H1 (cell line): Measurements from ENCODE around the gene RPIA. TPM values are rescaled to one million over a fixed set of nuclear protein-coding genes. Genes with fewer than 3 reads are reported as not detected.

Source experiments
- CTCF ChIA-PET: fragments of 300-600 bp; sonication (Branson Sonifier 250); formaldehyde crosslinking; loops from one replicate; lab custom pipeline; 2021; ENCODE audit not compliant: partially characterized antibody; lab: Charles Lee
- POLR2A ChIA-PET: fragments of 300-600 bp; sonication (Branson Sonifier 250); formaldehyde crosslinking; loops from one replicate; lab custom pipeline; 2021; ENCODE audit warnings: inconsistent platforms; ENCODE audit not compliant: partially characterized antibody; lab: Charles Lee
- DNase-seq, 2 experiments: peaks; one replicate each; pipeline versions ENCODE4 v3.0.0 to v3.0.0-alpha.2; 2010 to 2022; ENCODE audit warnings: low spot score in 2 of 2, low read depth in 1 of 2, mixed read lengths in 1 of 2
- FAIRE-seq: peaks from 2 replicates; lab custom pipeline; 2011; peaks lifted over from hg19 to GRCh38; lab: Jason Lieb, UNC
- H2AFZ ChIP-seq: 2 replicates; pipeline ENCODE4 v1.8.1; 2012; ENCODE audit warnings: low read length, inconsistent platforms
- H2AK5ac ChIP-seq: 2 replicates; pipeline ENCODE4 v1.6.1; 2013; ENCODE audit warnings: low read depth, low read length
- H2BK120ac ChIP-seq: replicated peaks from 2 replicates; pipeline ENCODE3; 2013; ENCODE audit warnings: low read depth, low read length, inconsistent platforms
- H2BK12ac ChIP-seq: 2 replicates; pipeline ENCODE4 v1.6.1; 2013; ENCODE audit warnings: low read depth, low read length
- H2BK15ac ChIP-seq: 2 replicates; pipeline ENCODE4 v1.6.1; 2013; ENCODE audit warnings: low read length
- H2BK20ac ChIP-seq: 2 replicates; pipeline ENCODE4 v1.6.1; 2013; ENCODE audit warnings: low read length
- H2BK5ac ChIP-seq: 2 replicates; pipeline ENCODE4 v1.6.1; 2013; ENCODE audit warnings: low read depth, low read length
- H3K14ac ChIP-seq: 2 replicates; pipeline ENCODE4 v1.6.1; 2013; ENCODE audit warnings: inconsistent platforms; ENCODE audit not compliant: insufficient read length
- H3K18ac ChIP-seq: 2 replicates; pipeline ENCODE4 v1.6.1; 2013; ENCODE audit warnings: low read length; ENCODE audit errors: extremely low read depth
- H3K23ac ChIP-seq: 2 replicates; pipeline ENCODE4 v1.6.1; 2013; ENCODE audit warnings: inconsistent platforms; ENCODE audit not compliant: insufficient read length
- H3K23me2 ChIP-seq: 2 replicates; pipeline ENCODE4 v1.6.1; 2013; ENCODE audit warnings: low read depth, low read length
- H3K27ac ChIP-seq: 2 replicates; pipeline ENCODE4 v1.6.1; 2011; ENCODE audit warnings: low read depth, low read length, inconsistent platforms
- H3K27me3 ChIP-seq, 4 experiments: replicated peaks in 1 of 4; 1 replicate in 1 of 4; 2 replicates in 3 of 4; pipeline versions ENCODE4 v1.6.1 to v1.8.1; 2011 to 2013; ENCODE audit warnings: low read length in 3 of 4, mild to moderate bottlenecking in 3 of 4, inconsistent platforms in 2 of 4, mixed read lengths in 2 of 4, moderate library complexity in 1 of 4; ENCODE audit not compliant: control insufficient read depth in 3 of 4, insufficient read depth in 3 of 4; ENCODE audit errors: extremely low read depth in 1 of 4
- H3K36me3 ChIP-seq, 4 experiments: 2 replicates each; pipeline versions ENCODE4 v1.6.1 to v1.8.1; 2011 to 2013; ENCODE audit warnings: mild to moderate bottlenecking in 4 of 4, low read length in 3 of 4, moderate library complexity in 2 of 4, control low read depth in 1 of 4, inconsistent platforms in 1 of 4; ENCODE audit not compliant: insufficient read depth in 4 of 4, control insufficient read depth in 2 of 4
- H3K4ac ChIP-seq: replicated peaks from 2 replicates; pipeline ENCODE3; 2013; ENCODE audit warnings: low read length, low read depth, mixed read lengths, inconsistent platforms; ENCODE audit not compliant: insufficient read length
- H3K4me1 ChIP-seq, 4 experiments: replicated peaks in 1 of 4; 1 replicate in 1 of 4; 2 replicates in 3 of 4; pipeline versions ENCODE4 v1.6.1 to v1.8.1; 2011 to 2013; ENCODE audit warnings: low read length in 3 of 4, inconsistent platforms in 2 of 4, mixed read lengths in 1 of 4; ENCODE audit not compliant: insufficient read depth in 4 of 4, control insufficient read depth in 3 of 4
- H3K4me2 ChIP-seq, 2 experiments: 2 replicates each; pipeline versions ENCODE4 v1.6.1 to v1.8.1; 2011 to 2013; ENCODE audit warnings: low read depth in 2 of 2, low read length in 2 of 2, control low read depth in 1 of 2, inconsistent platforms in 1 of 2, mild to moderate bottlenecking in 1 of 2; ENCODE audit not compliant: insufficient read depth in 1 of 2
- H3K4me3 ChIP-seq, 4 experiments: fragments of 200-600, 300-600 bp in 1 of 4; sonication (generic), shearing (Covaris generic), sonication (Bioruptor Twin) in 1 of 4; 2 replicates each; pipeline versions ENCODE4 v1.5.1 to v1.8.1; 2011 to 2016; ENCODE audit warnings: low read length in 4 of 4, low read depth in 3 of 4, control low read depth in 2 of 4, inconsistent platforms in 2 of 4, mild to moderate bottlenecking in 2 of 4, mixed read lengths in 1 of 4, moderate library complexity in 1 of 4; ENCODE audit not compliant: insufficient read depth in 2 of 4; ENCODE audit errors: extremely low read depth in 1 of 4
- H3K56ac ChIP-seq: replicated peaks from 2 replicates; pipeline ENCODE3; 2013; ENCODE audit warnings: low read depth, mild to moderate bottlenecking, mixed read lengths, low read length, inconsistent platforms; ENCODE audit not compliant: insufficient read length
- H3K79me1 ChIP-seq: 2 replicates; pipeline ENCODE4 v1.6.1; 2013; ENCODE audit warnings: low read depth, low read length, control low read depth
- H3K79me2 ChIP-seq, 2 experiments: 2 replicates each; pipeline versions ENCODE4 v1.6.1 to v1.8.1; 2012 to 2013; ENCODE audit warnings: low read length in 2 of 2, mild to moderate bottlenecking in 2 of 2, inconsistent platforms in 1 of 2; ENCODE audit not compliant: insufficient read depth in 2 of 2, control insufficient read depth in 1 of 2
- H3K9ac ChIP-seq, 4 experiments: replicated peaks in 1 of 4; 1 replicate in 1 of 4; 2 replicates in 3 of 4; pipeline versions ENCODE4 v1.6.1 to v1.8.1; 2011 to 2013; ENCODE audit warnings: low read depth in 3 of 4, low read length in 3 of 4, control low read depth in 2 of 4, mild to moderate bottlenecking in 2 of 4, moderate library complexity in 2 of 4, inconsistent platforms in 1 of 4; ENCODE audit errors: extremely low read depth in 1 of 4
- H3K9me3 ChIP-seq, 2 experiments: 2 replicates each; pipeline versions ENCODE4 v1.6.1 to v1.8.1; 2012 to 2013; ENCODE audit warnings: mild to moderate bottlenecking in 2 of 2, moderate library complexity in 2 of 2, control low read depth in 1 of 2, inconsistent platforms in 1 of 2, low read depth in 1 of 2, low read length in 1 of 2, mixed read lengths in 1 of 2; ENCODE audit not compliant: insufficient read depth in 2 of 2
- H4K20me1 ChIP-seq, 2 experiments: replicated peaks in 1 of 2; 2 replicates each; pipeline versions ENCODE3 to v1.8.1; 2011 to 2013; ENCODE audit warnings: inconsistent platforms in 2 of 2, low read length in 2 of 2, mild to moderate bottlenecking in 1 of 2; ENCODE audit not compliant: insufficient read depth in 2 of 2, control insufficient read depth in 1 of 2
- H4K5ac ChIP-seq: 2 replicates; pipeline ENCODE4 v1.6.1; 2013; ENCODE audit warnings: low read length, low read depth, mixed read lengths, inconsistent platforms; ENCODE audit not compliant: insufficient read length
- H4K8ac ChIP-seq: 2 replicates; pipeline ENCODE4 v1.8.0; 2013; ENCODE audit warnings: mild to moderate bottlenecking, moderate library complexity, low read length, inconsistent platforms; ENCODE audit not compliant: insufficient read depth; ENCODE audit errors: extremely low read depth
- H4K91ac ChIP-seq: replicated peaks from 2 replicates; pipeline ENCODE3; 2013; ENCODE audit warnings: low read length, mixed read lengths, inconsistent platforms; ENCODE audit not compliant: insufficient read length
- SUZ12 ChIP-seq: fragments of 200-600 bp; sonication (generic); IDR thresholded peaks from 2 replicates; pipeline ENCODE4 v1.6.1; 2012; ENCODE audit warnings: mild to moderate bottlenecking, inconsistent platforms, low read length, moderate library complexity, mixed read lengths
- WGBS, 2 experiments: shearing (Covaris generic) in 1 of 2; methylation state at CpG; one replicate each; pipeline versions ENCODE4 v1.1.6 to v1.1.7; 2013 to 2015; ENCODE audit warnings: low lambda C conversion rate in 2 of 2, mixed read lengths in 2 of 2, inconsistent platforms in 1 of 2, low coverage in 1 of 2, missing lambda C conversion rate in 1 of 2; ENCODE audit not compliant: insufficient replicate concordance in 2 of 2, insufficient coverage in 1 of 2, insufficient read length in 1 of 2; ENCODE audit errors: extremely low coverage in 1 of 2, missing lambda C conversion rate in 1 of 2; 5-methylcytosine and 5-hydroxymethylcytosine counted together
- polyA plus RNA-seq, 7 experiments: library from polyadenylated mRNA; depleted of rRNA in 3 of 7; stranded (reverse) in 5 of 7; unstranded in 2 of 7; fragments of >200 nt in 5 of 7; fragments of 200-250 nt in 2 of 7; gene quantifications; 1 replicate in 5 of 7; 2 replicates in 1 of 7; 4 replicates in 1 of 7; pipeline versions ENCODE4 v1.2.1 to v1.2.3, GENCODE V29; 2011 to 2013; ENCODE audit warnings: missing spikeins in 2 of 7, mixed read lengths in 2 of 7
- total RNA-seq: library from RNA; stranded (reverse); fragmentation: NEBNext Ultra II Directional; extraction: Animal tissue kit (Norgen Biotek cat#: 25700); gene quantifications from 2 replicates; pipeline ENCODE4 v1.2.1, GENCODE V29; 2021
- TF ChIP-seq, protein P1 (sequence below): IDR thresholded peaks from 2 replicates; pipeline ENCODE4 v1.6.1; 2011; ENCODE audit warnings: low read depth, mild to moderate bottlenecking, low read length; ENCODE audit not compliant: insufficient read depth

RPIA gene
- total and polyA plus RNA-seq, 2 of the 8 experiments (the other 6 are each of a cell fraction or from before 2014, with no cell fraction given), result 13.1 to 24.0 TPM

DNA sequence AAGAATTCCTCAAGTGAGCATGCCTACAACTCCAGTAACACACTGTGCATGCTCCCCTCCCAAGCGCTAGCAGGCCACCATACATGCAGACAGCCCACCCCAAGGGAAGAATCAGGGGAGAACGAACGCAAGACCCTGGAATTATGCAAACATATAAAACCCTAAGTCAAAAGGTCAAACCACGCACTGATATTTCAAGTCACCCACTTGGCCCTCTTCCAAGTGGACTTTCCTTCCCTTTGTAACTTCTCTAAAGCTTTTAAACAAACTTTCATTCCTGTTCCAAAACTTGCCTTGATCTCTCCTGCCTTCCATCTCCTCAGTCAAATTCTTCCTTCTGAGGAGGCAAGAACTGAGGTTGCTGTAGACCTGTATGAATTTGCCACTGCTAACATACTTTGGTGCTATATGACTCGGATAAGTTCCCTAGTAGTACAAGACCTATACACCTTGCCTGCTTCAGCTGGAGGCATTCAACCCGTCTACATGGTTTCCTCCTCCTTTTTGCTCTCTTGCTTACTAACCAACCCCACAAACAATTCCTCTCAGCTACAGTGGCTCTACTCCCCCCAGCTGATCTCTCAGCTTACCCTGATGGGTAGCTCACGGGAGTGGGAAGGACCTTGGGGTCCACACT, 11.1 kb upstream of the RPIA start:
- no peak for DNase-seq
- TF ChIP-seq, protein P1, sequence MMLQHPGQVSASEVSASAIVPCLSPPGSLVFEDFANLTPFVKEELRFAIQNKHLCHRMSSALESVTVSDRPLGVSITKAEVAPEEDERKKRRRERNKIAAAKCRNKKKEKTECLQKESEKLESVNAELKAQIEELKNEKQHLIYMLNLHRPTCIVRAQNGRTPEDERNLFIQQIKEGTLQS, result no peak
- TF ChIP-seq SUZ12, result no peak

More for the DNA sequence above, 11.1 kb upstream of the RPIA start:
- Histone ChIP-seq H2BK20ac (no peak overlapping the region), H2AK5ac (no peak overlapping the region), H2BK120ac (no peak overlapping the region), H2BK15ac (no peak overlapping the region), H3K4ac (no peak overlapping the region), H3K23ac (no peak overlapping the region), H3K18ac (no peak overlapping the region), H3K27ac (no peak overlapping the region), H4K5ac (no peak overlapping the region), H3K79me1 (no peaks in the 10 kb centered on the region), H2AFZ (no peak overlapping the region), H2BK12ac (no peak overlapping the region), H3K9ac (no peak overlapping the region), H3K9me3 (peaks cover 34 to 41% of the 10 kb centered on the region in 2 experiments), H3K27me3 (no peaks in the 10 kb centered on the region), H3K4me3 (no peak overlapping the region), H4K8ac (no peak overlapping the region), H3K36me3 (no peaks in the 10 kb centered on the region; a peak in 1 of 8 replicates), H3K56ac (no peak overlapping the region), H2BK5ac (no peak overlapping the region), H3K23me2 (no peaks in the 10 kb centered on the region), H3K4me1 (no peaks in the 10 kb centered on the region), H3K79me2 (no peaks in the 10 kb centered on the region), H4K91ac (no peak overlapping the region), H3K14ac (no peak overlapping the region), H3K4me2 (no peak overlapping the region), H4K20me1 (no peaks in the 10 kb centered on the region)
- WGBS, 2 experiments, result 86% methylated on average over 7 of the region's 7 CpGs; no CpG with 5 or more reads in 1 of the 2 experiments
- POLR2A ChIA-PET, result interaction anchor here (0.6 kb wide), 1 partner anchor 272 kb away, joined by 3 read pairs; no protein-coding TSS in a partner anchor
- FAIRE-seq, result no peak
- CTCF ChIA-PET, result interaction anchor here (1.3 to 2.3 kb wide), 4 partner anchors 9 to 13 kb away, joined by 4 to 12 read pairs (median 4); no protein-coding TSS in a partner anchor
